Endometrial microvascular endothelial cells (primary cell): ENCODE data around the gene SLC23A2. TPM values are rescaled to one million over a fixed set of nuclear protein-coding genes. Genes with fewer than 3 reads are reported as not detected.

ENCODE experiments used
- in situ Hi-C: cut with HindIII; loops from 2 replicates; pipeline ENCODE4 v1.10.0; 2017; ENCODE audit warnings: low sequenced_read_pairs, low pct_unique_long_range_greater_than_20kb; ENCODE audit errors: inconsistent ontology term
- total RNA-seq: library from RNA; depleted of rRNA; stranded (reverse); fragments of >200 nt; gene quantifications from one replicate; pipeline ENCODE4 v1.2.3, GENCODE V29; 2015; ENCODE audit errors: inconsistent ontology term

The SLC23A2 gene
- total RNA-seq, 1 donor from 2014 or later: 18.0 TPM

- in situ Hi-C loops: no loop called here
Observed at GRCh38 chr20:4973330-4974097, 27.8 kb downstream of the SLC23A2 start.

- in situ Hi-C loops: no loop called here
Observed at GRCh38 chr20:4972506-4973251, 28.6 kb downstream of the SLC23A2 start.

GRCh38 chr20:4971064-4971463 is 30.2 kb downstream of the SLC23A2 start:
- in situ Hi-C loops: no loop called here

- in situ Hi-C loops: loop anchor here (10.0 kb wide), 1 partner anchor 127 kb away; no protein-coding TSS in a partner anchor
Observed at GRCh38 chr20:4967752-4968477, 33.4 kb downstream of the SLC23A2 start.

- in situ Hi-C loops: loop anchor here (10.0 kb wide), 1 partner anchor 128 kb away; no protein-coding TSS in a partner anchor
Observed at GRCh38 chr20:4966826-4967751, 34.2 kb downstream of the SLC23A2 start.

- in situ Hi-C loops: loop anchor here (10.0 kb wide), 1 partner anchor 132 kb away; no protein-coding TSS in a partner anchor
Observed at GRCh38 chr20:4962241-4962855, 39.0 kb downstream of the SLC23A2 start.

GRCh38 chr20:4961746-4962145 is 39.6 kb downstream of the SLC23A2 start:
- in situ Hi-C loops: loop anchor here (10.0 kb wide), 1 partner anchor 133 kb away; no protein-coding TSS in a partner anchor

GRCh38 chr20:4959592-4959991 is 41.7 kb downstream of the SLC23A2 start:
- in situ Hi-C loops: no loop called here

GRCh38 chr20:4957939-4958362 is 43.4 kb downstream of the SLC23A2 start:
- in situ Hi-C loops: no loop called here

GRCh38 chr20:4957187-4957586 is 44.1 kb downstream of the SLC23A2 start:
- in situ Hi-C loops: no loop called here

GRCh38 chr20:4956200-4956810 is 45.0 kb downstream of the SLC23A2 start:
- in situ Hi-C loops: no loop called here

GRCh38 chr20:4953881-4954280 is 47.4 kb downstream of the SLC23A2 start:
- in situ Hi-C loops: no loop called here

GRCh38 chr20:4952229-4952628 is 49.1 kb downstream of the SLC23A2 start:
- in situ Hi-C loops: no loop called here

GRCh38 chr20:4951299-4951698 is 50.0 kb downstream of the SLC23A2 start:
- in situ Hi-C loops: no loop called here

GRCh38 chr20:4950841-4951240 is 50.5 kb downstream of the SLC23A2 start:
- in situ Hi-C loops: no loop called here

GRCh38 chr20:4950437-4950836 is 50.9 kb downstream of the SLC23A2 start:
- in situ Hi-C loops: no loop called here

- in situ Hi-C loops: no loop called here
Observed at GRCh38 chr20:4949833-4950178, 51.5 kb downstream of the SLC23A2 start.
